ENCODE data around the gene UQCC3. TPM values are rescaled to one million over a fixed set of nuclear protein-coding genes. Genes with fewer than 3 reads are reported as not detected.
A peak's percentile ranks its signal among the peaks of the same experiment; 100 is the strongest.

Gene UQCC3
- polyA plus RNA-seq, 1 of the 3 experiments (the other 2 are of a cell fraction), result 24.8 TPM

GRCh38 chr11:62680825-62681240 is 9.4 kb downstream of the UQCC3 start (continued):
- TF ChIP-seq YY1 (IDR thresholded peaks at IDR 0.05; ENCODE audit: low read depth) (no peak), CHD2 (IDR thresholded peaks at IDR 0.05; ENCODE audit: low read length, partially characterized antibody) (no peak)

DNA sequence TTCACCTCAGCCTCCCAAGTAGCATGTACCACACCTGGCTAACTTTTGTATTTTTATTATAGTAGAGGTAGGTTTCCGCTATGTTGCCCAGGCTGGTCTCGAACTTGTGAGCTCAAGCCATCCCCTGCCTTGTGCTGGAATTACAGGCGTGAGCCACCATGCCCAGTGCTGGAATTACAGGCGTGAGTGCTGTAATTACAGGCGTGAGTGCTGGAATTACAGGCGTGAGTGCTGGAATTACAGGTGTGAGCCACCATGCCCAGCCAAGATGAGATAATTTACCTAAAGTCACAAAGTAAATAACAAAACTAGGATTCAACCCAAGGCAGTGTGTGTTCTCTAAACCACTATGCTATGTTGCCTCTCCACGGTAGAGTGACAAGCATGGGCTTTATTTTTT is 11.0 kb downstream of the UQCC3 start:
- no peak overlapping the region for H3K9ac ChIP-seq
- 93% methylated on average over 7 of the region's 7 CpGs for WGBS (ENCODE audit: low lambda C conversion rate)
- H3K79me2 ChIP-seq (ENCODE audit: insufficient read depth), result peaks cover 16% of the 10 kb centered on the region
- H3F3A ChIP-seq (replicated peaks; ENCODE audit: insufficient read depth), result peaks cover 23% of the 10 kb centered on the region
- CTCF ChIA-PET, result no interaction called here
- no peaks in the 10 kb centered on the region for H3K27me3 ChIP-seq (ENCODE audit: insufficient read depth)
- no peak for DNase-seq
- no peaks in the 10 kb centered on the region for H3K9me3 ChIP-seq
- no peak overlapping the region for H3K27ac ChIP-seq (ENCODE audit: low read depth in 2 of 2, low read length in 1 of 2)
- no peak overlapping the region for H3K4me2 ChIP-seq
- TF ChIP-seq RFX5 (IDR thresholded peaks at IDR 0.05; ENCODE audit: low read length), result no peak
- no peak for TF ChIP-seq TAF1 (IDR thresholded peaks at IDR 0.05; ENCODE audit: borderline replicate concordance, low read depth, low read length)
- TF ChIP-seq USF2 (IDR thresholded peaks at IDR 0.05; ENCODE audit: borderline replicate concordance, low read depth, low read length), result no peak
- POLR2A ChIA-PET, result no interaction called here
- H2AFZ ChIP-seq (ENCODE audit: low read depth), result no peak overlapping the region
- H3K4me1 ChIP-seq (ENCODE audit: control insufficient read depth in 1 of 2, insufficient read depth in 2 of 2, low read depth in 1 of 2, low read length in 1 of 2), result peaks cover 6 to 8% of the 10 kb centered on the region in 2 experiments; a peak in 3 of 4 replicates
- no peaks in the 10 kb centered on the region for H3K9me2 ChIP-seq
- peaks cover 4 to 5% of the 10 kb centered on the region in 2 experiments for H3K36me3 ChIP-seq (replicated peaks in 1 of 2; ENCODE audit: control insufficient read depth in 1 of 2, insufficient read depth in 2 of 2, low read length in 1 of 2)
- no peaks in the 10 kb centered on the region for H4K20me1 ChIP-seq (ENCODE audit: insufficient read depth)
- H3K4me3 ChIP-seq (ENCODE audit: low read depth in 2 of 2, low read length in 1 of 2), result no peak overlapping the region

DNA sequence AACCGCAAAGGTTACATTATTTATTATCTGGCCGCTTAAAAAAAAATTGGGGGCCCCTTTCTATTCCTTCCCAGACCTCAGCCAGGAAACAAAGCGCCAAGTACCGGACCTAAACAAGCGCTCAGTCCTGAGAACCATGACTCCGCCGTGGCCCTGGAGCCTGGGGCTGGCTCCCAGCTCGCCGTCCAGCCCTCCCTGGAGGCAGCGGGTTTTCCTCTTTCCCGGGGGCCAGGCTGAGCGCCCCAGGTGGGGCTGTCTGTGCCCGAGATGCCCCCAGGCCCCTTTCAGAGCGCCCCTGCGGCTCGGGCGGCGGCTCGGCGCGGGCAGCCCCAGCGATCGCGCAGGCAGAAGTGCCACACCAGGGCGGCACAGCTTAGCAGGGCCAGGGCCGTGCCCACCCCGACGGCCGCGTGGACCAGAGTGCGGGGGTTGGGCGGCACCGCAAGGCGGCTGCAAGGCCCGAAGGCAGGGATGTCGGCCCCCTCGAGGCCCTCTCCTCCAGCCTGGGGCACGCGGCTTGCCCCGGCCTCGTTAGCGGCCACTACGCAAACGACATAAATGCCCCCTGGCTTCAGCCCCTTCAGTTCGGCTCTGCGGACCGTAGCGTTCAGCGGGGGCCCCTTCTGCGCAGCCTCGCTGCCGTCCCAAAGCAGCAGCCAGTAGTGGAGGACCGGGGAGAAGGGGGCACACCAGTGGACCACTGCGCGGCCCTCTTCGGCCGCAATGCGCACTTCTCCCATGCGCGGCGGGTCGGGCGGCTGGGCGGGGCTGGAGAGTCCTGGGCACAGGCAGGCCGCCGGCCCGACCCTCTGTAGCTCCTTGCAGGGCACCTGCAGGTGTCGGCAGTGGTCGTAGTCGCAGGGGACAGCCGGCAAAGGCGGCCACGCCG is 16.3 kb downstream of the UQCC3 start:
- Histone ChIP-seq H3K27ac (ENCODE audit: low read depth in 2 of 2, low read length in 1 of 2) (no peak overlapping the region), H3K4me2 (no peak overlapping the region)

More for the DNA sequence above, 16.3 kb downstream of the UQCC3 start:
- Histone ChIP-seq H4K20me1 (ENCODE audit: insufficient read depth) (no peaks in the 10 kb centered on the region), H3K79me2 (ENCODE audit: insufficient read depth) (no peaks in the 10 kb centered on the region), H2AFZ (ENCODE audit: low read depth) (no peak overlapping the region), H3K9me2 (no peaks in the 10 kb centered on the region), H3F3A (replicated peaks; ENCODE audit: insufficient read depth) (peaks cover 7% of the 10 kb centered on the region), H3K9me3 (no peaks in the 10 kb centered on the region), H3K4me1 (ENCODE audit: control insufficient read depth in 1 of 2, insufficient read depth in 2 of 2, low read depth in 1 of 2, low read length in 1 of 2) (peaks cover 0 to 6% of the 10 kb centered on the region in 2 experiments; a peak in 1 of 4 replicates), H3K9ac (no peak overlapping the region), H3K27me3 (ENCODE audit: insufficient read depth) (no peaks in the 10 kb centered on the region), H3K36me3 (replicated peaks in 1 of 2; ENCODE audit: control insufficient read depth in 1 of 2, insufficient read depth in 2 of 2, low read length in 1 of 2) (peaks cover 5 to 24% of the 10 kb centered on the region in 2 experiments), H3K4me3 (ENCODE audit: low read depth in 2 of 2, low read length in 1 of 2) (no peak overlapping the region)
- 94% methylated on average over 44 of the region's 74 CpGs for WGBS (ENCODE audit: low lambda C conversion rate)
- DNase-seq, result peak; percentile 36
- ChIA-PET CTCF (no interaction called here), POLR2A (no interaction called here)
- TF ChIP-seq MXI1 (IDR thresholded peaks at IDR 0.05; ENCODE audit: low read depth, low read length), result no peak
- no peak for TF ChIP-seq REST (IDR thresholded peaks at IDR 0.05; ENCODE audit: low read depth, low read length)
- TF ChIP-seq EZH2phosphoT487 (IDR thresholded peaks at IDR 0.05; ENCODE audit: borderline replicate concordance, low read depth), result no peak
- no peak for TF ChIP-seq USF2 (IDR thresholded peaks at IDR 0.05; ENCODE audit: borderline replicate concordance, low read depth, low read length)
- TF ChIP-seq MEF2A (IDR thresholded peaks at IDR 0.05; ENCODE audit: borderline replicate concordance, low read depth), result no peak
- TF ChIP-seq FOXJ3 (CRISPR knock-in tag; IDR thresholded peaks at IDR 0.05), result no peak
- TF ChIP-seq TAF1 (IDR thresholded peaks at IDR 0.05; ENCODE audit: borderline replicate concordance, low read depth, low read length), result no peak
- no peak for TF ChIP-seq RXRA (IDR thresholded peaks at IDR 0.05; ENCODE audit: borderline replicate concordance, low read depth)
- TF ChIP-seq GABPA (IDR thresholded peaks at IDR 0.05; ENCODE audit: low read depth), result no peak
- TF ChIP-seq ZBTB33 (IDR thresholded peaks at IDR 0.05; ENCODE audit: borderline replicate concordance, low read depth), result no peak
- TF ChIP-seq FOXM1 (IDR thresholded peaks at IDR 0.05; ENCODE audit: low read depth), result no peak
- no peak for TF ChIP-seq SIN3A (IDR thresholded peaks at IDR 0.05; ENCODE audit: borderline replicate concordance, low read depth, low read length)

Data from SK-N-SH (cell line).